NCI-H82 (cell line): Measurements from ENCODE around the gene OR10P1.

Experiments
- DNase-seq: peaks from one replicate; lab custom pipeline; 2025; lab: John Stamatoyannopoulos, UW

The OR10P1 gene

GRCh38 chr12:55685671-55686070, 49.0 kb downstream of the OR10P1 start:
- DNase-seq, result no peak

- DNase-seq, result no peak
Measured at GRCh38 chr12:55686366-55687010, 49.8 kb downstream of the OR10P1 start.
